Heart left ventricle (tissue), 16 donors: ENCODE results near the gene FBXO42. TPM values are rescaled to one million over a fixed set of nuclear protein-coding genes. Genes with fewer than 3 reads are reported as not detected.
A peak's percentile ranks its signal among the peaks of the same experiment; 100 is the strongest.

Experiments
- ATAC-seq, 4 donors: fragments of 200-7000 bp; cut with Tn5 transposase; one replicate each; pipeline ENCODE4 v1.9.1; 2020 to 2022; ENCODE audit warnings: moderate library complexity in 4 of 4, mild to moderate bottlenecking in 3 of 4, moderate number of reproducible peaks in 1 of 4
- DNase-seq, 5 donors: peaks; one replicate each; pipeline ENCODE4 v3.0.0-alpha.2; 2020
- H3K27ac ChIP-seq, 12 donors: fragments of 200-600 bp; sonication (generic) in 4 of 12; one replicate each; pipeline versions ENCODE4 v1.5.0 to v1.8.0; 2016 to 2022; ENCODE audit warnings: mild to moderate bottlenecking in 2 of 12
- H3K27me3 ChIP-seq, 9 donors: fragments of 200-600 bp; sonication (generic) in 2 of 9; one replicate each; pipeline versions ENCODE4 v1.5.1 to v1.8.0; 2016 to 2022; ENCODE audit warnings: mild to moderate bottlenecking in 3 of 9
- H3K36me3 ChIP-seq, 9 donors: fragments of 200-600 bp; sonication (generic) in 2 of 9; one replicate each; pipeline versions ENCODE4 v1.5.0 to v1.8.0; 2018 to 2022; ENCODE audit warnings: mild to moderate bottlenecking in 2 of 9
- H3K4me1 ChIP-seq, 12 donors: fragments of 200-600 bp; sonication (generic) in 4 of 12; one replicate each; pipeline versions ENCODE4 v1.5.0 to v1.8.0; 2016 to 2022; ENCODE audit warnings: mild to moderate bottlenecking in 3 of 12
- H3K4me3 ChIP-seq, 12 donors: fragments of 200-600 bp; sonication (generic) in 4 of 12; one replicate each; pipeline versions ENCODE4 v1.5.0 to v1.8.0; 2017 to 2022; ENCODE audit warnings: mild to moderate bottlenecking in 9 of 12, moderate library complexity in 4 of 12
- H3K9me3 ChIP-seq, 12 donors: fragments of 200-600 bp; sonication (generic) in 4 of 12; one replicate each; pipeline versions ENCODE4 v1.5.0 to v1.8.0; 2016 to 2022; ENCODE audit warnings: mild to moderate bottlenecking in 1 of 12
- POLR2A ChIP-seq, 2 donors: fragments of 450-650 bp; IDR thresholded peaks; one replicate each; pipeline ENCODE4 v1.6.1; 2017; ENCODE audit warnings: antibody characterized with exemption in 2 of 2, mild to moderate bottlenecking in 2 of 2, moderate library complexity in 2 of 2
- WGBS, 4 donors: extraction: QIAGEN DNeasy Blood & Tissue Kit in 2 of 4; methylation state at CpG; one replicate each; pipeline versions ENCODE4 v1.1.5 to v1.1.7; 2013 to 2018; 5-methylcytosine and 5-hydroxymethylcytosine counted together
- intact Hi-C, 10 donors: fragments of 100-400 bp; cut with DNase I; formaldehyde crosslinking; loops; one replicate each; pipeline versions ENCODE4 v1.11.1 to v1.14.2; 2022
- polyA plus RNA-seq, 2 donors: library from polyadenylated mRNA; stranded (reverse); fragments of 200-250 nt; gene quantifications; one replicate each; pipeline ENCODE4 v1.2.3, GENCODE V29; 2013
- total RNA-seq, 9 donors: library from RNA; depleted of rRNA in 2 of 9; stranded (reverse); fragments of >200 nt in 2 of 9; fragmentation: NEBNext Ultra II Directional in 3 of 9; extraction: Animal tissue kit (Norgen Biotek cat#: 25700) in 3 of 9; gene quantifications; one replicate each; pipeline versions ENCODE4 v1.1.0 to v1.2.4, GENCODE V29; 2016 to 2023
- TF ChIP-seq, protein P1 (sequence below), 12 donors: fragments of 200-600 bp; sonication (generic) in 4 of 12; IDR thresholded peaks; one replicate each; pipeline versions ENCODE4 v1.5.0 to v1.8.0; 2018 to 2022; ENCODE audit warnings: antibody characterized with exemption in 12 of 12, mild to moderate bottlenecking in 5 of 12
- donor health status: ischemic (EF 13 %, LVEDD 7.1; RV severe dilation, severe dysfunction).
- donor health status: healthy with polysubstance abuse.
- donor health status: DM: no; HTN: yes; CAD: no.
- donor health status: DM: no; HTN: no; CAD: no.
- donor health status: ischemic (EF 25% LVEDD 6.9; RV normal size, moderate dysfunction).
- donor health status: ischemic (EF 25% LVEDD 5.7; RV mildly dilated, moderate dysfunction).
- donor health status: healthy.
- donor health status: DM: yes; HTN: yes; CAD: no.
- donor health status: ischemic (EF 35%, LVEDD 5.7; RV mildly dilated, moderate dysfunction).
- donor health status: nonischemic (EF 11% LVEDD 7.7; RV severe dilation, severe dysfunction).
- donor health status: DM: yes; HTN: yes; CAD: no.
- donor health status: PGD.
- donor health status: ischemic (EF 29% LVEDD 5.4; RV normal size, mild dysfunction).
- donor health status: nonischemic (EF 23%, LVEDD 6.1; RV moderate dilation, normal function).

FBXO42 gene
- total and polyA plus RNA-seq, 11 donors, result 11.0 to 44.4 (median 20.1) TPM

DNA sequence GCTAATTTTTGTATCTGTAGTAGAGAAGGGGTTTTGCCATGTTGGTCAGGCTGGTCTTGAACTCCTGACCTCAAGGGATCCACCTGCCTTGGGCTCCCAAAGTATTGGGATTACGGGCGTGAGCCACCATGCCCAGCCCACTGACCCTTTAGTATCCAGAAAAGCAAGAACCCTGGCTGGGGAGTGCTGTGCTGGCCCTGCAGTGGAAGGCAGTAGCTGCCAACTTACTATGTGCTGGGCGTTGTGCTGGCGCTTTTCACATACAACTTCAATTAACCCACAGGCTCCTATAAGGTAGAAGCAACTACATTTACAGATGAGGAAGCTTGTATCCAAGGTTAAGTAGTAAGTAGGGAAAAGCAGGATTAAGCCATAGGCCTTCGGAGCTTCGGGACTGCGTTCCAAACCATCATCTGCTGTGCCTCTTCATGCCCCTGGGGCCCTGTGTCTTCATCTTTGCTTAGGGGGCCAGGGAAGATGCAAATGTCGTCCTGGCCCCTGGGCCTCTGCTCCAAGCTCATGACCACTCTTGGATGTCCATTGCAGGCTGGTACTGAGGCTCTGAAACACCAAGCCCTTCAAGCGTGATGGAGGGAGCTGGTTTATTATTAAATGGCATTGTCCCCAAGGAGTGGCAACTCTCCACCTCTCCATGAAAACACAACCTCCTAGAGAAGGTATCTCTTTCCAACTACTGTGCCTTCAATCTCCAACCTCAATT is 106.6 kb downstream of the FBXO42 start:
- no peak for TF ChIP-seq POLR2A (IDR thresholded peaks at IDR 0.05)
- TF ChIP-seq, protein P1, sequence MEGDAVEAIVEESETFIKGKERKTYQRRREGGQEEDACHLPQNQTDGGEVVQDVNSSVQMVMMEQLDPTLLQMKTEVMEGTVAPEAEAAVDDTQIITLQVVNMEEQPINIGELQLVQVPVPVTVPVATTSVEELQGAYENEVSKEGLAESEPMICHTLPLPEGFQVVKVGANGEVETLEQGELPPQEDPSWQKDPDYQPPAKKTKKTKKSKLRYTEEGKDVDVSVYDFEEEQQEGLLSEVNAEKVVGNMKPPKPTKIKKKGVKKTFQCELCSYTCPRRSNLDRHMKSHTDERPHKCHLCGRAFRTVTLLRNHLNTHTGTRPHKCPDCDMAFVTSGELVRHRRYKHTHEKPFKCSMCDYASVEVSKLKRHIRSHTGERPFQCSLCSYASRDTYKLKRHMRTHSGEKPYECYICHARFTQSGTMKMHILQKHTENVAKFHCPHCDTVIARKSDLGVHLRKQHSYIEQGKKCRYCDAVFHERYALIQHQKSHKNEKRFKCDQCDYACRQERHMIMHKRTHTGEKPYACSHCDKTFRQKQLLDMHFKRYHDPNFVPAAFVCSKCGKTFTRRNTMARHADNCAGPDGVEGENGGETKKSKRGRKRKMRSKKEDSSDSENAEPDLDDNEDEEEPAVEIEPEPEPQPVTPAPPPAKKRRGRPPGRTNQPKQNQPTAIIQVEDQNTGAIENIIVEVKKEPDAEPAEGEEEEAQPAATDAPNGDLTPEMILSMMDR (IDR thresholded peaks at IDR 0.05), result no peak
- no peak for DNase-seq
- no peak for ATAC-seq
- H3K27me3 ChIP-seq, result no peaks in the 10 kb centered on the region
- H3K36me3 ChIP-seq, result peaks cover 0 to 24% (median 4%) of the 10 kb centered on the region in 9 donors
- H3K27ac ChIP-seq, result peak overlapping the region in 3 of 12 donors; percentile 3 to 82 (median 17)
- H3K4me1 ChIP-seq, result peaks cover 13 to 55% (median 40%) of the 10 kb centered on the region in 12 donors
- H3K9me3 ChIP-seq, result no peaks in the 10 kb centered on the region
- 89 to 95% (median 90%) methylated on average over 9 of the region's 9 CpGs for WGBS, 4 donors
- intact Hi-C loops, result loop anchor here (2.0 to 10.0 kb wide), 10 partner anchors 38 to 168 kb away; partner anchors contain the start of gene FBXO42 (in 6 of the 10)
- H3K4me3 ChIP-seq, result no peak overlapping the region

DNA sequence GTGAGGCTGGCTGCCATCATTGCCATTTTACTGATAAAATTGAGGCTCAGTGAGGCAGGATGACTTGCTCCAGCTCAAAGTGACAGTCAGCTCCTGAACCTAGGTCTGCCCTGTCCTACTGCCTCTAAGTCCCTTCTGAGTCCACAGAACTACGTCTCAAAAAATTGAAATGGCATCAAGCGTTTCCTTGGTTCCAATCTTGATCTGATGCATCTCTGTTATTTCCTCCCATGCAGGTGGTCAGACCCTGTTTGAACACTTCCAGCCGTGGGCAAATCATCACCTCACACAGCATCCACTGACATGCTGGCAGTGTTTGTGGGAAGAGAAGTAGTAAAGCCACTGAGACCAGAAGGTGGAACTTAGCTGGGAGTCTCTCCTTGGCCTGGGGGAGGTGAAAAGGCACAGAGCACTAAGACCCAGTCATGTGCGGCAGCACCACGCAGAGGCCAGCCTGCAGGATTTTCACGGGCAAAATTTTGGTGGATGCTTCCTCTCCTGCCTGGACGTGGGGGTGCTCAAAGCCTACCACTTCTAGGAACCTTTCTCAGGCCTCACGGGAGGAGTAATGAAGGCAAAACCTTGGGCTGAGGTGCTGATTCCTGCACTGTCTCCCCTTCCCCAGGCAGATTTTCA is 107.5 kb downstream of the FBXO42 start:
- Histone ChIP-seq H3K27ac (peak overlapping the region in 3 of 12 donors; percentile 9 to 48 (median 17)), H3K9me3 (no peaks in the 10 kb centered on the region), H3K4me3 (no peak overlapping the region), H3K27me3 (no peaks in the 10 kb centered on the region), H3K4me1 (peaks cover 12 to 46% (median 33%) of the 10 kb centered on the region in 12 donors), H3K36me3 (peaks cover 0 to 21% (median 0%) of the 10 kb centered on the region in 9 donors)
- DNase-seq (no peak), ATAC-seq (no peak)
- intact Hi-C loops, result loop anchor here (2.0 to 10.0 kb wide), 12 partner anchors 37 to 167 kb away; partner anchors contain the start of gene FBXO42 (in 6 of the 10)
- WGBS, 4 donors, result 74 to 84% (median 77%) methylated on average over 8 of the region's 8 CpGs
- TF ChIP-seq, protein P1 (IDR thresholded peaks at IDR 0.05), result no peak
- TF ChIP-seq POLR2A (IDR thresholded peaks at IDR 0.05), result no peak

DNA sequence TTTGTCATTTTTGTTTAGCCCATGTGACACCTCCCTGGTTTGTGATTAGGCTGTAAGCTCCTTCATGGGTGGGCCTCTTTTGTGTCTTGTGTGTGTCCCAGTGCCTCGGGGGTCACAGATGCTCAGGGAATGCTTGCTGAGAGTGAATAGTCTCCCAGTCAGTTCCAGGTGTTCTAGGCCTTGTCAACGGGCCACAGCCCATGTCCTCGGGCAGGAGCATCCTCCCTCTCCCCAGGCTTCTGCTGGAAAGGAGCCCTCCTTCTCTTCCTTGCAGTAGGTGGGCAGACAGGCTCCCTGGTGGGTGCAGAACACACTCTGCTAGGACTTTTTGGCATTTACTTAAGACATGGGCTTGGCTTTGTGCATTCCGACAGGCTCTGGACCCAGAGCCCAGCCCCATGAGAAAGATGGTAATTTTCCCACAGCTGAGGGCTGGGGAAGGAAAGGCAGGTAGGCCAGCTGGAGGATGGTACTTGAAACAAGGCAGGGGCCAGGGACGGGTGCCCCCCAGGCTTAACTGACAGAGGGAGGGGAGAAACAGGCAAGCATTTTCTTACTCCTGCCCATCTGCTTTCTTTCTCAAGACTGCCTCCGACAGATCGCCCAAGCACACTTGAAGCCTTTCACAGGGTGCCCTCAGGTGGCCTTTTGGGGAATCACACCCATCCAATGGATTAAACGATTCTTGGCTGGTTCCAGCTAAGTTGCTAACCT is 108.2 kb downstream of the FBXO42 start:
- Histone ChIP-seq H3K36me3 (peaks cover 0 to 18% (median 0%) of the 10 kb centered on the region in 9 donors), H3K4me3 (no peak overlapping the region), H3K4me1 (peaks cover 5 to 39% (median 26%) of the 10 kb centered on the region in 12 donors), H3K9me3 (no peaks in the 10 kb centered on the region), H3K27me3 (no peaks in the 10 kb centered on the region), H3K27ac (peak overlapping the region in 4 of 12 donors; percentile 17 to 48 (median 26))
- intact Hi-C loops, result loop anchor here in 9 of 10 donors (2.0 to 10.0 kb wide), 9 partner anchors 37 to 167 kb away; partner anchors contain the start of gene FBXO42 (in 2 of the 9)
- TF ChIP-seq, protein P1 (IDR thresholded peaks at IDR 0.05), result peak; percentile 74 to 86 (median 80)
- no peak for TF ChIP-seq POLR2A (IDR thresholded peaks at IDR 0.05)
- peak; percentile 64 to 80 (median 74) for DNase-seq
- WGBS, 4 donors, result 29 to 36% (median 33%) methylated on average over 8 of the region's 8 CpGs
- ATAC-seq, result peak in 3 of 4 donors; percentile 34 to 43 (median 37)
